NCI-H2196 treated with DMSO at 0.1 percent for 48 hours (cell line): ENCODE results near the gene SSU72.
"Not testable (repeated sequence)": the region's sequence is repeated elsewhere in the genome, so short reads cannot be mapped to it uniquely, and the experiment has no call there.

Experiments used
- DNase-seq: peaks from one replicate; lab custom pipeline; 2025; ENCODE audit not compliant: unreplicated experiment; lab: John Stamatoyannopoulos, UW

Gene SSU72

GRCh38 chr1:1596493-1597274 lies 22.0 kb upstream of the SSU72 start:
- no peak for DNase-seq

DNA sequence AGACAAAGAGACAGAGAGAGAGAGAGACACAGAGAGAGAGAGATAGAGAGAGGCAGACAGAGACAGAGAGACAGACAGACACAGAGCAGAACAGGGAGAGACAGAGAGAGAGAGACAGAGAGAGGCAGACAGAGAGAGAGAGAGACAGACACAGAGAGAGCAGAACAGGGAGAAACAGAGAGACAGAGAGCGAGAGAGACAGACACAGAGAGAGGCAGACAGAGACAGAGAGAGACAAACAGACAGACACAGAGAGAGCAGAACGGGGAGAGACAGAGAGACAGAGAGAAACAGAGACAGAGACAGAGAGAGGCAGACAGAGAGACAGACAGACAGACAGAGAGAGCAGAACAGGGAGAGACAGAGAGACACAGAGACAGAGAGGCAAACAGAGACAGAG lies 20.7 kb upstream of the SSU72 start:
- DNase-seq: not testable (repeated sequence)

- no peak for DNase-seq
These were observed 20.1 kb upstream of the SSU72 start for GRCh38 chr1:1594602-1595260.

DNA sequence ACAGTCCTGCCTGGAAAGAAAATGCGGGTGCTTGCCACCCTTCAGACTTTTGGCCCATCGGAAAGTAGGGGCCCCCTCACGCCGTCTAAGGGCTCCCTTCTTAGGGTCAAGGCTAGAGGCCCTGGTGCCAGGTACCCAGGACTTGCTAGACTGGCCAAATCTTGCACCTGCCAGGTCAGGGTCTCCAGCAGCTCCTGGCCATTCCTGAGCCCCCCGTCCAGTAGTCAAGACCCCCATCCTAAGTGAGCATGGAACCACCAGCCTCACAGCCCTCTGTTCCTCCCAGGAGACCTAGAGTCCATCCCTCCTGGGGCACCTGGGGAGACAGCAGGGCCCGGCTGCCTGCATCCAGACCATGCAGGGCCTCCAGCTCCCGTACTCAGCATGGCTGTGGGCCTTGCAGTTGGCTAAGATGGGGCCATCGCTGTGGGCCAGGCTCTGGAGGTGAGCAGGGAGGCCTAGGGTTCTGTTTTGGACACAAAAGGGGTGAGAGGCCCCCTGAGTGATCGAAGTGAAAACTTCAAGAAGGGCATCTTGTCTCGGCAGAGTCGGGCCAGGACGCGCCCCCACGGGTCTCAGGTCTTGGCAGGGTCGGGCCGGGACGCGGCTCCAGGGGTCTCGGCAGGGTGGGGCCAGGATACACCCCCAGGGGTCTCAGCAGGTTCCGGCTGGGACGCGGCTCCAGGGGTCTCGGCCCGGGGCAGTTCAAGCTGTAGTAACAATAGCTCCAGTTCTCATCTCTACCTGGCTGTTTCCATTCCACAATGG lies 19.4 kb upstream of the SSU72 start:
- DNase-seq: no peak

DNA sequence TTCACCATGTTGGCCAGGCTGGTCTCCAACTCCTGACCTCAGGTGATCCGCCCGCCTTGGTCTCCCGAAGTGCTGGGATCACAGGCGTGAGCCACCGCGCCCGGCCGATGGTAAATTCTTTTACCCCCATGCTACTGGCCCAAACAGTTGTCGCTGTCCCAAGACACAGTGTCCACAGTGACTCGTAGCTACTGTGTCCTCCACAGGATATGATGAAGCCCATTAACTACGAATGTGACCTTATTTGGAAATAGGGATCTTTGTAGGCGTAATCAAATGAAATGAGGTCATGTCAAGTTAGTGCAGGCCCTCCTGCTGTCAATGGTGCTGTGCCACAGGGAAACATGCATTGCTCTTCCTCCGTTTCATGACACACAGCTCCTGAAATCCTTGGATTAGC lies 16.8 kb upstream of the SSU72 start:
- DNase-seq: no peak

- no peak for DNase-seq
These were observed 8.8 kb upstream of the SSU72 start for GRCh38 chr1:1583347-1584010.

- DNase-seq: no peak
These were observed 8.1 kb upstream of the SSU72 start for GRCh38 chr1:1582585-1583346.

DNA sequence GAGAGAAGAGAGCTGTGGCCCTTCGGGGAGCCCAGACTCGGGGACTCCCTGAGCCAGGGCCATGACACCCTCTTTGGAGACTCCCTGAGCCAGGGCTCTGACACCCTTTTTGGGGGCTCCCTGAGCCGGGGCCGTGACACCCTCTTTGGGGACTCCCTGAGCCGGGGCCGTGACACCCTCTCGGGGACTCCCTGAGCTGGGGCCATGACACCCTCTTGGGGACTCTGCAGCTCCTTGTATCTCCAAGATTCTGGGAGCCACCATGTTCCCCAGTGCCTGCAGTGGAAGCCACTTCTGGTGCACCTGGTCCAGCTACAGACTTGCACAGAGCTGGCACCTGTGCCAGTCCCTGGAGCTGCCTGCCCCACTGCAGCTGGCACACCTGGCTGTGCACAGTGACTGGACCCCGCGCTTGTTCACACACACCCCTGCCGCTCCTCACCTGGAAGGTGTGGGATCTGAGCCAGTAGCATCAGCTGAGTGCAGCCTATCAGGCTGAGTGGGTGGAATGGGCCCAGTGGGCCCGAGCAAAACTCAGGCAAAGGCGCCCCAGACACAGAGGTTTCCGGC lies 3.8 kb upstream of the SSU72 start:
- no peak for DNase-seq

- peak; percentile 62 for DNase-seq
These were observed 2.8 kb upstream of the SSU72 start for GRCh38 chr1:1577367-1578011.

DNA sequence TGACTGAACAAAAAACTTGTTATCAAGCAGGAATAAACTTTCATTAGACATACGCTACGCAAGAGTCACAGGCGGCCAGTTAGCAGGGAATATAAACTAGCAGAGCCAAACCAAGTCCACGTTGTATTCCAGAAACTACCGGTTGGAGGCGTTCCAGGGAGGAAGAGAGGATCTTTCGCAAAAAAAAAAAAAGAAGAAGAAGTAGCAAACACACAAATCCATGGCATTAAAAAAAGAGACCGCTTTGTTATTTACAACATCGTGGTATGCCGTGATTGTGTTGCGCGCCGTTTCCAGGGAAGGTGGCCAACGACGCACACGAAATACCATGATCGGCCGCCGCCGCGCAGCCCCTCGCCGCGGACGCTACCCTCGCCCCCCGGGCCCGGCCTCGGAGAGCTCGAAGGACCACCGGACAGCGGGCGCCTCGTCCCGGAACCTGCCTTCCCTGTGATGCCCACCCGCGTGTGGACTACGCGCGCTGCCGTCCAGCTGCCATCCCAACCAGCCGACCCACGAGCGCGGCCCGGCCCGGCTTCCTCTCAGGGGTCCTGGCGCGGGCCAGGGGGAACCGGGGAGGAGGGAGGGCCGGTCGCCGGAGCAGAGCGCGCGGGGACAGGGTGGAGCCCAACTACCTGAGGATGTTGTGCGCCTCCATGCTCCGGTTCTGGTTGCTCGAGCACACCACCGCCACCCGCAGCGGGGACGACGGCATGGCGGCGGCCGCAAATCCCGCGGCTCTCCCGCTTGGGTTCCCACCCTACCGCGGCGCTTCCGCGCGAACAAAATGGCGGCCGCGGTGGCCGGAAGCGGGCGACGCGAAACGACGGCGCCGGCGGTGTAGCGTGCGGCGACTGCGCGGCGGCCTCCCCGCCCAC lies 581 bp downstream of the SSU72 start:
- peak; percentile 69 for DNase-seq

DNA sequence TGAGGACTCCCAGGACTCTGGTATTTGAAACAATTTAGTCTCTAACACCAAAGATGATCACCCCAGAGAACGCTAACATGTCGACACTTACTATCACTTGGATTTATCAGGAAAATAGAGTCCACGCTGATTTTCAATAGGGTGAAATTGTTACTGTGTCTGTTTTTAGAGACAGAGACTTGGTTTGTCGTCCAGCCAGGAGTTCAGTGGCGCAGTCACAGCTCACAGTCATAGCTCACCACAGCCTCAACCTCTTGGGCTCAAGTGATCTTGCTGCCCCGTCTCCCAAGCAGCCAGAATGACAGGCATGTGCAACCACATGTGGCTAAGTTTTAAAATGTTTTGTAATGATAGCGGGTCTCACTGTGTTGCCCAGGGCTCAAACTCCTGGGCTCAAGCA lies 5.3 kb downstream of the SSU72 start:
- no peak for DNase-seq

DNA sequence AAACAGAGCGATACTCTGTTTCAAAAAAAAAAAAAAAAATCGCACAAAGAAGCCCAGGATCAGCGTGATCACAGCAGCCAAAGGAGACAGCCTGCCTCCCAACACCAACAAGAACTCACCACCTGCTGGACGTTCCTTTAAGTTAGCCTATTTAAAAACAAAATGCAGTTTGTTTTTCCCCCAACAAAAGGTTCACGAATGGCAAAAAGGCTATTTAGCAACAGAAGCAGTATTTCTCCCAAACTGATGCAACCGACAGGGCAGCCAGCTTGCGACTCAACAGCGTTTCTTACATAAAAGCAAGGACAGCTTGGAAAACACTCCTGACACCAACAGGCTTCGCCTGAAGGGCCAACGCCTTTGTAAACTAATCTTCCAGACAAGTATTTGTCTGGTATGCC lies 6.8 kb downstream of the SSU72 start:
- DNase-seq: no peak

DNA sequence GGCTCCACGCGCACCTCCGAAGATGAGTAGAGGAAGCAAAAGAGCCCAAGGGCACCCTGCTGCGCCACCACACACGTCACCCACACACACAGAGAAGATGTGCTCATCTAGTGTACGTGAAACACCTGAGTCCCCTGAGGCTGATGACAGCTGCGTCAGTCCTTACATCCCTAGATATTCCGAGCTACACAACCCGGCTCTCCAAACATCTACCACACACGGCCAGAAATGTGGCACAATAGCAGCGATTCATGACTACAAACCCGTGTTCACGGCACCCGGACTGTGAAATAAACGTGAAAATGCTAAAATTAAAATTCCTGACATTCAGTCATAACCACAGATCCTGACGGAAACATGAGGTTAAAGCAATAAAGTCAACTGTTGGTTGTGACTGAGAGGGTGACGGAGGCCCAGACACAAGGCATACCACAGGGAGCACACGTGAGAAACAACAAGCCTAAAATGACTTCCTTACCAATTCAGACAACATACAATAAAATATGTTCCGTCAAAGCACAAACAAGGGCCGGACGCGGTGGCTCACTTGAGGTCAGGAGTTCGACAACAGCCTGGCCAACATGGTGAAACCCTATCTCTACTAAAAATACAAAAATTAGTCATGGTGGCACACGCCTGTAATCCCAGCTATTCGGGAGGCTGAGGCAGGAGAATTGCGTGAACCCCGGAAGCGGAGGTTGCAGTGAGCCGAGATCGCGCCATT lies 7.3 kb downstream of the SSU72 start:
- no peak for DNase-seq

DNA sequence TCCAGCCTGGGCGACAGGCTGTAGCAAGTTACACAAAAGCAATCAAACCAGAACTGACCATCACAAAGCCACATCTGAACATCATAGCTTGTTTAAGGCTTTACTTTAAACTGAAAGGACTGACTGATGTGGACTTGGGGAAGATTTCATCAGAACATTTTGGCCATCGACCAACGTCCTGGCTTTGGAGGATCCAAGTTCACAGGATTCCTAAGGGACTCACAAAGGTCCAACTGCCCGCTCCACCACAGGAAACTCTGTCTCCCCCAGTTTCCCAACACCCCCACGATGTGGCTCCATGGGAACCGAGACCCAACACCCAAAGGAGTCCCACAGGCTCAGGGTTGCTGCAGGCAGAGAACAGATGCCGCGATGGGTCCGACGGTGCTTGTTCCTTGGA lies 9.3 kb downstream of the SSU72 start:
- DNase-seq: no peak

GRCh38 chr1:1564268-1564667 lies 10.4 kb downstream of the SSU72 start:
- DNase-seq: no peak

DNA sequence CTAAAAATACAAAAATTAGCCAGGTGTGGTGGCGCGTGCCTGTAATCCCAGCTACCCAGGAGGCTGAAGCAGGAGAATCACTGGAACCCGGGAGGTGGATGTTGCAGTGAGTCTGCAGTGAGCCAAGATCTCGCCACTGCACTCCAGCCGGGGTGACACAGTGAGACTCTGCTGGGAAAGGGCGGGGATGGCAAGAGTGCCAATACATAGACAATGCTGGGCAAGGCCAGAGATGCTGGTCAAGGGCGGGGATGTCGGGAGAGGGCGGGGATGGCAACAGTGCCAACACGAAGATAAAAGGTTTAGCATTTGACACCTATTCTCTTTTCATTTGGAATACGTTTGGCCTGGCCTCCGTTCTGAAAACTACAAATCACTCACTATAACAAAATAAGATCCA lies 11.0 kb downstream of the SSU72 start:
- DNase-seq: no peak

GRCh38 chr1:1562556-1563195 lies 12.0 kb downstream of the SSU72 start:
- no peak for DNase-seq
